ENCODE data around the gene CDK13. TPM values are rescaled to one million over a fixed set of nuclear protein-coding genes. Genes with fewer than 3 reads are reported as not detected.
"Not testable (repeated sequence)": the region's sequence is repeated elsewhere in the genome, so short reads cannot be mapped to it uniquely, and the experiment has no call there.

Gene CDK13
- total RNA-seq, 1 donor from 2014 or later, result 53.2 TPM

GRCh38 chr7:40147371-40148246 lies 197.6 kb downstream of the CDK13 start:
- Mint-ChIP-seq H3K4me1 (ENCODE audit: low read depth, unreplicated experiment) (no peaks in the 10 kb centered on the region), H3K9me3 (ENCODE audit: unreplicated experiment) (no peaks in the 10 kb centered on the region), H3K36me3 (ENCODE audit: unreplicated experiment) (peaks cover 11% of the 10 kb centered on the region), H3K27ac (ENCODE audit: unreplicated experiment) (no peak overlapping the region), H3K27me3 (ENCODE audit: unreplicated experiment) (peaks cover 2% of the 10 kb centered on the region), H3K4me3 (ENCODE audit: unreplicated experiment) (no peak overlapping the region)
- DNase-seq, result no peak
- TF ChIP-seq CTCF (IDR thresholded peaks at IDR 0.05; ENCODE audit: partially characterized antibody, unreplicated experiment), result no peak

- H3K36me3 Mint-ChIP-seq (ENCODE audit: unreplicated experiment), result peaks cover 11% of the 10 kb centered on the region
- H3K4me1 Mint-ChIP-seq (ENCODE audit: low read depth, unreplicated experiment); DNase-seq; H3K9me3 Mint-ChIP-seq (ENCODE audit: unreplicated experiment); H3K4me3 Mint-ChIP-seq (ENCODE audit: unreplicated experiment); H3K27ac Mint-ChIP-seq (ENCODE audit: unreplicated experiment); H3K27me3 Mint-ChIP-seq (ENCODE audit: unreplicated experiment): not testable (repeated sequence)
These were observed 198.2 kb downstream of the CDK13 start for GRCh38 chr7:40148247-40148580.

GRCh38 chr7:40148671-40149070 lies 198.6 kb downstream of the CDK13 start:
- DNase-seq, result no peak
- no peaks in the 10 kb centered on the region for H3K4me1 Mint-ChIP-seq (ENCODE audit: low read depth, unreplicated experiment)
- no peak overlapping the region for H3K27ac Mint-ChIP-seq (ENCODE audit: unreplicated experiment)

More at GRCh38 chr7:40148671-40149070, 198.6 kb downstream of the CDK13 start:
- Mint-ChIP-seq H3K27me3 (ENCODE audit: unreplicated experiment) (peaks cover 2% of the 10 kb centered on the region), H3K36me3 (ENCODE audit: unreplicated experiment) (peaks cover 11% of the 10 kb centered on the region), H3K4me3 (ENCODE audit: unreplicated experiment) (no peak overlapping the region), H3K9me3 (ENCODE audit: unreplicated experiment) (no peaks in the 10 kb centered on the region)
- no peak for TF ChIP-seq CTCF (IDR thresholded peaks at IDR 0.05; ENCODE audit: partially characterized antibody, unreplicated experiment)

Other genes with a start within 250 kb of the CDK13 start
- 29.9 TPM for gene MPLKIP, start 184.4 kb downstream of the CDK13 start, total RNA-seq (ENCODE audit: unreplicated experiment)
- 1.2 TPM for gene SUGCT, start 184.7 kb downstream of the CDK13 start, total RNA-seq (ENCODE audit: unreplicated experiment)

All from glutamatergic neuron (in vitro differentiated cells).